Esophagus muscularis mucosa (tissue), 3 donors: ENCODE results near the gene PACSIN2.

Experiments
- POLR2A ChIP-seq: fragments of 450-650 bp; IDR thresholded peaks from one replicate; pipeline ENCODE4 v1.6.1; 2017; ENCODE audit warnings: antibody characterized with exemption, moderate library complexity, mild to moderate bottlenecking, low read depth
- POLR2AphosphoS5 ChIP-seq, 2 donors: sonication (generic); formaldehyde crosslinking; IDR thresholded peaks; one replicate each; pipeline ENCODE4 v1.6.1; 2017; ENCODE audit warnings: antibody characterized with exemption in 2 of 2
- TF ChIP-seq, protein P1 (sequence below), 3 experiments: fragments of 200-600 bp in 2 of 3; fragments of 450-650 bp in 1 of 3; sonication (generic) in 2 of 3; IDR thresholded peaks; one replicate each; pipeline ENCODE4 v1.5.1; 2017 to 2019; ENCODE audit warnings: antibody characterized with exemption in 3 of 3, mild to moderate bottlenecking in 2 of 3, moderate library complexity in 1 of 3

DNA sequence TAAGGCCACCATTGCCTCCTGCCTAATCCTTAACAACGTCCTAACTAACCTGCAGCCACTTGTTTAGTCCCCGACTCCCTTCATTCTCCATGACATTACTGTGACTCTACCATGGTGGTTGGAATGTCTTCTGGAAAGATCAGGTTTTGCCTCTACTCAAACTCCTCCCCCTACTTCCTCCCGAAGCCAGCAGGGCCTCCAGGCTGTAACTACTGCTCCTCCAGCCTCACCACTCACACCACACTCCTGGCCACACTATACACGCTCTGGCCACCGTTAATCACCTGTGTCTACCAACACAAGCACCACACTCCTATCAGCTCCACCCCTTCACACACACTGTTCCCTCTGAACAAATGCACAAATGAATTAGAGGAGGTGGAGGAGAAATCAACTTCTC is 69.2 kb downstream of the PACSIN2 start:
- TF ChIP-seq POLR2A (no peak), POLR2AphosphoS5 (IDR thresholded peaks at IDR 0.05) (no peak)
- TF ChIP-seq, protein P1, sequence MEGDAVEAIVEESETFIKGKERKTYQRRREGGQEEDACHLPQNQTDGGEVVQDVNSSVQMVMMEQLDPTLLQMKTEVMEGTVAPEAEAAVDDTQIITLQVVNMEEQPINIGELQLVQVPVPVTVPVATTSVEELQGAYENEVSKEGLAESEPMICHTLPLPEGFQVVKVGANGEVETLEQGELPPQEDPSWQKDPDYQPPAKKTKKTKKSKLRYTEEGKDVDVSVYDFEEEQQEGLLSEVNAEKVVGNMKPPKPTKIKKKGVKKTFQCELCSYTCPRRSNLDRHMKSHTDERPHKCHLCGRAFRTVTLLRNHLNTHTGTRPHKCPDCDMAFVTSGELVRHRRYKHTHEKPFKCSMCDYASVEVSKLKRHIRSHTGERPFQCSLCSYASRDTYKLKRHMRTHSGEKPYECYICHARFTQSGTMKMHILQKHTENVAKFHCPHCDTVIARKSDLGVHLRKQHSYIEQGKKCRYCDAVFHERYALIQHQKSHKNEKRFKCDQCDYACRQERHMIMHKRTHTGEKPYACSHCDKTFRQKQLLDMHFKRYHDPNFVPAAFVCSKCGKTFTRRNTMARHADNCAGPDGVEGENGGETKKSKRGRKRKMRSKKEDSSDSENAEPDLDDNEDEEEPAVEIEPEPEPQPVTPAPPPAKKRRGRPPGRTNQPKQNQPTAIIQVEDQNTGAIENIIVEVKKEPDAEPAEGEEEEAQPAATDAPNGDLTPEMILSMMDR (IDR thresholded peaks at IDR 0.05): no peak
